Measurements from ENCODE around the gene MED23.

GRCh38 chr6:131551902-131552301 is 76.1 kb downstream of the MED23 start:
- TF ChIP-seq POLR2A (IDR thresholded peaks at IDR 0.05) (no peak), CTCF (IDR thresholded peaks at IDR 0.05) (no peak)

Measured in Peyer's patch (tissue), 4 donors.